ENCODE measurements around the gene MICB.
"Not testable (repeated sequence)": the region's sequence is repeated elsewhere in the genome, so short reads cannot be mapped to it uniquely, and the experiment has no call there.

GRCh38 chr6:31493550-31493874 is 4.4 kb upstream of the MICB start:
- TF ChIP-seq, protein P1, sequence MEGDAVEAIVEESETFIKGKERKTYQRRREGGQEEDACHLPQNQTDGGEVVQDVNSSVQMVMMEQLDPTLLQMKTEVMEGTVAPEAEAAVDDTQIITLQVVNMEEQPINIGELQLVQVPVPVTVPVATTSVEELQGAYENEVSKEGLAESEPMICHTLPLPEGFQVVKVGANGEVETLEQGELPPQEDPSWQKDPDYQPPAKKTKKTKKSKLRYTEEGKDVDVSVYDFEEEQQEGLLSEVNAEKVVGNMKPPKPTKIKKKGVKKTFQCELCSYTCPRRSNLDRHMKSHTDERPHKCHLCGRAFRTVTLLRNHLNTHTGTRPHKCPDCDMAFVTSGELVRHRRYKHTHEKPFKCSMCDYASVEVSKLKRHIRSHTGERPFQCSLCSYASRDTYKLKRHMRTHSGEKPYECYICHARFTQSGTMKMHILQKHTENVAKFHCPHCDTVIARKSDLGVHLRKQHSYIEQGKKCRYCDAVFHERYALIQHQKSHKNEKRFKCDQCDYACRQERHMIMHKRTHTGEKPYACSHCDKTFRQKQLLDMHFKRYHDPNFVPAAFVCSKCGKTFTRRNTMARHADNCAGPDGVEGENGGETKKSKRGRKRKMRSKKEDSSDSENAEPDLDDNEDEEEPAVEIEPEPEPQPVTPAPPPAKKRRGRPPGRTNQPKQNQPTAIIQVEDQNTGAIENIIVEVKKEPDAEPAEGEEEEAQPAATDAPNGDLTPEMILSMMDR (optimal IDR thresholded peaks at IDR 0.05 in 1 of 3, IDR thresholded peaks at IDR 0.05 in 1 of 3, conservative IDR thresholded peaks at IDR 0.05 in 1 of 3; ENCODE audit: extremely low read depth in 1 of 3, insufficient read depth in 2 of 3, low read length in 3 of 3), result not testable (repeated sequence)
- TF ChIP-seq EZH2 (IDR thresholded peaks at IDR 0.05; ENCODE audit: low read length), result not testable (repeated sequence)

Data from keratinocyte (primary cell).